HCT116 (cell line): Measurements from ENCODE around the gene POLR2C. TPM values are rescaled to one million over a fixed set of nuclear protein-coding genes. Genes with fewer than 3 reads are reported as not detected.

Experiments
- ATAC-seq: fragments of 200-7000 bp; cut with Tn5 transposase; 2 replicates; pipeline ENCODE4 v1.9.1; 2020; ENCODE audit warnings: mild to moderate bottlenecking, moderate library complexity
- BruUV-seq: library from RNA; stranded (reverse); fragments of 400-500 nt; replicated peaks from 2 replicates; lab custom pipeline; 2021; lab: Mats Ljungman, UMichigan
- CTCF ChIA-PET: fragments of 300-600 bp; sonication (Branson Sonifier 250); formaldehyde crosslinking; loops from one replicate; lab custom pipeline; 2021; ENCODE audit warnings: antibody characterized with exemption; lab: Charles Lee
- POLR2A ChIA-PET: fragments of 300-600, 350-600 bp; sonication (Branson Sonifier 250); formaldehyde crosslinking; loops from one replicate; lab custom pipeline; 2021; ENCODE audit warnings: antibody characterized with exemption; lab: Charles Lee
- RAD21 ChIA-PET, 2 experiments: fragments of 300-600 bp; sonication (Branson Sonifier 250); formaldehyde crosslinking; loops; one replicate each; lab custom pipeline; 2023; ENCODE audit warnings: low total read pairs in 2 of 2; ENCODE audit not compliant: uncharacterized antibody in 2 of 2, unreplicated experiment in 2 of 2, low non-redundant PET in 1 of 2; lab: Charles Lee
- DNase-seq: peaks from one replicate; pipeline ENCODE4 v3.0.0-alpha.2; 2010; ENCODE audit warnings: low read depth, low spot score
- H2AFZ ChIP-seq: fragments of 200-600 bp; shearing (Covaris generic), sonication (generic); 2 replicates; pipeline ENCODE4 v1.6.1; 2017; ENCODE audit warnings: low read depth, mixed run types, mixed read lengths, antibody characterized with exemption, low read length; ENCODE audit not compliant: poor library complexity, severe bottlenecking
- H3K27ac ChIP-seq: 2 replicates; pipeline ENCODE4 v1.5.1; 2012; ENCODE audit warnings: low read depth, low read length
- H3K27me3 ChIP-seq: fragments of 200-600 bp; sonication (generic); 2 replicates; pipeline ENCODE4 v1.6.1; 2016; ENCODE audit warnings: mixed run types, low read length, mixed read lengths; ENCODE audit not compliant: insufficient read depth
- H3K36me3 ChIP-seq, 2 experiments: fragments of 200-500 bp in 1 of 2; fragments of 200-600 bp in 1 of 2; sonication (Bioruptor generic) in 1 of 2; sonication (generic) in 1 of 2; 2 replicates each; pipeline versions ENCODE4 v1.5.1 to v1.6.1; 2014 to 2016; ENCODE audit warnings: low read length in 2 of 2, inconsistent platforms in 1 of 2, mixed read lengths in 1 of 2, mixed run types in 1 of 2; ENCODE audit not compliant: insufficient read depth in 2 of 2, control insufficient read depth in 1 of 2
- H3K4me1 ChIP-seq, 2 experiments: fragments of 200-600 bp in 1 of 2; sonication (generic) in 1 of 2; 2 replicates each; pipeline versions ENCODE4 v1.5.1 to v1.6.1; 2012 to 2017; ENCODE audit warnings: low read length in 2 of 2, inconsistent platforms in 1 of 2, mild to moderate bottlenecking in 1 of 2, mixed read lengths in 1 of 2, mixed run types in 1 of 2, moderate library complexity in 1 of 2; ENCODE audit not compliant: insufficient read depth in 2 of 2, control insufficient read depth in 1 of 2
- H3K4me2 ChIP-seq: fragments of 200-600 bp; sonication (generic); 2 replicates; pipeline ENCODE4 v1.6.1; 2017; ENCODE audit warnings: mixed run types, low read length, mixed read lengths
- H3K4me3 ChIP-seq, 2 experiments: fragments of 200-600 bp in 1 of 2; sonication (generic) in 1 of 2; replicated peaks in 1 of 2; 2 replicates each; pipeline ENCODE4 v1.5.1; 2011 to 2016; ENCODE audit warnings: low read length in 2 of 2, control low read depth in 1 of 2, low read depth in 1 of 2, mild to moderate bottlenecking in 1 of 2, mixed read lengths in 1 of 2, mixed run types in 1 of 2
- H3K79me2 ChIP-seq: fragments of 200-600 bp; sonication (generic); 2 replicates; pipeline ENCODE4 v1.6.1; 2017; ENCODE audit warnings: mild to moderate bottlenecking, mixed run types, low read length, moderate library complexity, mixed read lengths; ENCODE audit not compliant: insufficient read depth
- H3K9ac ChIP-seq: fragments of 200-600 bp; sonication (generic); 2 replicates; pipeline ENCODE4 v1.6.1; 2016; ENCODE audit warnings: low read length, mixed read lengths
- H3K9me2 ChIP-seq: fragments of 200-600 bp; sonication (generic), shearing (Covaris generic); 2 replicates; pipeline ENCODE4 v1.6.1; 2017; ENCODE audit warnings: mixed run types, mild to moderate bottlenecking, moderate library complexity; ENCODE audit not compliant: insufficient read depth
- H3K9me3 ChIP-seq, 2 experiments: fragments of 200-500 bp in 1 of 2; fragments of 200-600 bp in 1 of 2; sonication (Bioruptor generic) in 1 of 2; sonication (generic) in 1 of 2; 2 replicates each; pipeline ENCODE4 v1.6.1; 2014 to 2017; ENCODE audit warnings: low read length in 2 of 2, mixed read lengths in 2 of 2, inconsistent platforms in 1 of 2, low read depth in 1 of 2, mild to moderate bottlenecking in 1 of 2, mixed run types in 1 of 2, moderate library complexity in 1 of 2; ENCODE audit not compliant: control insufficient read depth in 1 of 2, insufficient read depth in 1 of 2
- H4K20me1 ChIP-seq: fragments of 200-600 bp; sonication (generic), shearing (Covaris generic); 2 replicates; pipeline ENCODE4 v1.6.1; 2017; ENCODE audit warnings: mixed run types, mild to moderate bottlenecking, moderate library complexity; ENCODE audit not compliant: insufficient read depth
- JUND ChIP-seq: IDR thresholded peaks from 2 replicates; pipeline ENCODE4 v1.6.1; 2012
- POLR2AphosphoS5 ChIP-seq: IDR thresholded peaks from 2 replicates; pipeline ENCODE4 v1.6.1; 2011; ENCODE audit warnings: mild to moderate bottlenecking, low read depth, low read length, moderate library complexity
- RAD21 ChIP-seq: IDR thresholded peaks from 2 replicates; pipeline ENCODE4 v1.6.1; 2012; ENCODE audit warnings: low read depth, mild to moderate bottlenecking
- REST ChIP-seq: IDR thresholded peaks from 2 replicates; pipeline ENCODE4 v1.6.1; 2012; ENCODE audit warnings: low read depth
- SIN3A ChIP-seq: IDR thresholded peaks from 2 replicates; pipeline ENCODE4 v1.6.1; 2012; ENCODE audit warnings: low read depth
- SP1 ChIP-seq: IDR thresholded peaks from 2 replicates; pipeline ENCODE4 v1.6.1; 2012; ENCODE audit warnings: low read depth
- SRF ChIP-seq: IDR thresholded peaks from 2 replicates; pipeline ENCODE4 v1.6.1; 2012; ENCODE audit warnings: low read depth
- YY1 ChIP-seq: IDR thresholded peaks from 2 replicates; pipeline ENCODE4 v1.6.1; 2011; ENCODE audit warnings: low read length, low read depth, moderate library complexity, mild to moderate bottlenecking; ENCODE audit not compliant: insufficient replicate concordance; ENCODE audit errors: extremely low read depth
- intact Hi-C: fragments of 100-400 bp; cut with micrococcal nuclease; formaldehyde crosslinking; loops from 2 replicates; pipeline ENCODE4 v1.10.0; 2022
- total RNA-seq: library from RNA; stranded (reverse); gene quantifications from one replicate; pipeline ENCODE4 v1.2.1, GENCODE V29; 2021; ENCODE audit not compliant: unreplicated experiment

POLR2C gene
- total RNA-seq, 1 experiment from 2014 or later = 74.4 TPM

- no peaks in the 10 kb centered on the region for H3K9me2 ChIP-seq
- no peaks in the 10 kb centered on the region for H3K27me3 ChIP-seq
- DNase-seq (no peak), ATAC-seq (peak; percentile 97)
- ChIA-PET RAD21 (interaction anchor here in 1 of 2 experiments (0.7 kb wide), 1 partner anchor 548 kb away, joined by 6 read pairs; no protein-coding TSS in a partner anchor), CTCF (interaction anchor here (1.8 kb wide), 1 partner anchor 24 kb away, joined by 6 read pairs; the partner anchor contains the start of gene POLR2C), POLR2A (no interaction called here)
- H3K79me2 ChIP-seq = no peaks in the 10 kb centered on the region
- H3K4me2 ChIP-seq = peak within 1 kb of the TSS; percentile 95
- intact Hi-C loops = loop anchor here (5.0 kb wide), 1 partner anchor 51 kb away; the partner anchor contains the start of gene CCDC102A
- peaks cover 0 to 21% of the 10 kb centered on the region in 2 experiments for H3K4me1 ChIP-seq
- peak within 1 kb of the TSS; percentile 77 for H3K9ac ChIP-seq
- peak within 1 kb of the TSS; percentile 71; the same call in 1 of the 2 replicates for H3K27ac ChIP-seq
- BruUV-seq = no TSS peak
- H3K4me3 ChIP-seq = peak within 1 kb of the TSS; percentile 72 to 77
- no peak for TF ChIP-seq RAD21
- no peak for TF ChIP-seq REST
- peak; percentile 61 for TF ChIP-seq POLR2AphosphoS5
- no peak; the same call in 1 of the 2 replicates for TF ChIP-seq SP1
- TF ChIP-seq SRF = no peak
- TF ChIP-seq SIN3A = no peak
- no peak for TF ChIP-seq YY1
- no peak for TF ChIP-seq JUND
- H3K36me3 ChIP-seq = no peaks in the 10 kb centered on the region
- H3K9me3 ChIP-seq = no peaks in the 10 kb centered on the region
- peak within 1 kb of the TSS; percentile 74 for H2AFZ ChIP-seq
- H4K20me1 ChIP-seq = no peaks in the 10 kb centered on the region
Observed at GRCh38 chr16:57485916-57486857, 23.7 kb downstream of the POLR2C start, which contains the start of gene DOK4. Gene DOK4 (minus strand): TSS chr16:57486493. CDS start chr16:57479507, 6,986 bp downstream.
